ENCODE measurements around the gene EXOSC2. TPM values are rescaled to one million over a fixed set of nuclear protein-coding genes. Genes with fewer than 3 reads are reported as not detected.

Gene EXOSC2
- total RNA-seq, 1 donor from 2014 or later, result 53.5 TPM

GRCh38 chr9:130740218-130741023 is 46.8 kb downstream of the EXOSC2 start:
- DNase-seq, result no peak

DNA sequence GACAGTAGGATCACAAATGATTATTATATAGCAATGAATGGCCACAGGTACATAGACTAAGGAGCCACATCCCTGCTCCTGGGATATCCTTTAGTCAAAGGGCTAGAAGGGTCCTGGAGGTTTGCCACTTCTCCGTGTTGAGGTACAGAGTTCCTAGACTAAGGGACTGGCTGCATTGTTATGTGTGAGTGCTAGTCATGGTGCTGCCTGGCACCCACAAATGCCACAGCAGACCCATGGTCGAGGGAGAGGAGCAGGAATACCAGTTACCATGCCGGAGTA is 47.4 kb downstream of the EXOSC2 start:
- DNase-seq, result no peak

DNA sequence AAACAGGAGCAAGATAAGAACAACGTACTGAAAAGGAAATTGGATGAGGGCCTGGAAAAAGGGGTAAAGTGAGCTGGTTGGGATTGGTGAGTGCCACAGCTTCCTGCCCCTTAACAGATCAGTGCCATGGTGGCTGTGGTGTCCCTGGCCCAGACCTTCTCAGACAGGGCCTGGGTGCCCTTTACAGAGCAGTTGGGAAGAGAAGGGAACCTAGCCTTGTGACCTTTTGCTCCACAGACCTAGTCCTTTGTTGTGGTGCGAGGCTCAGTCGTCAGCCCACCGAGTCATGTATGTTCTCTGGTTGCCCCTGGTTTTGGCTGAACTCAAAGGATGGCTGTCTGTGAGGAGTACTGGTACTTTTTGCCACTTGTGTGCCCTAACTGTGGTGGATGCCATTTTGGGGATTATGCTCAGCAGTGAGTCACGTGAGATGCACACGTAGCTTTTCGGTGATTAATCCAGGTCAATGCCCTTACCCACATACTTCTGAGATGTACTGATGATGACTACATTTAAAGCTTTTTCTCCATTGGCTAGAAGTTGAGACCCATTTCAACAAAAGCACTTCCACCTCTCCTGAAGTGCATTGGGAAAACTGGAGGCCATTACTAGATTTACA is 48.4 kb downstream of the EXOSC2 start:
- DNase-seq, result no peak

- DNase-seq, result no peak
Measured at GRCh38 chr9:130743656-130744055, 50.1 kb downstream of the EXOSC2 start.

- no peak for DNase-seq
Measured at GRCh38 chr9:130745210-130745800, 51.7 kb downstream of the EXOSC2 start.

- no peak for DNase-seq
Measured at GRCh38 chr9:130745829-130746228, 52.2 kb downstream of the EXOSC2 start.

- no peak for DNase-seq
Measured at GRCh38 chr9:130746434-130747212, 53.0 kb downstream of the EXOSC2 start.

DNA sequence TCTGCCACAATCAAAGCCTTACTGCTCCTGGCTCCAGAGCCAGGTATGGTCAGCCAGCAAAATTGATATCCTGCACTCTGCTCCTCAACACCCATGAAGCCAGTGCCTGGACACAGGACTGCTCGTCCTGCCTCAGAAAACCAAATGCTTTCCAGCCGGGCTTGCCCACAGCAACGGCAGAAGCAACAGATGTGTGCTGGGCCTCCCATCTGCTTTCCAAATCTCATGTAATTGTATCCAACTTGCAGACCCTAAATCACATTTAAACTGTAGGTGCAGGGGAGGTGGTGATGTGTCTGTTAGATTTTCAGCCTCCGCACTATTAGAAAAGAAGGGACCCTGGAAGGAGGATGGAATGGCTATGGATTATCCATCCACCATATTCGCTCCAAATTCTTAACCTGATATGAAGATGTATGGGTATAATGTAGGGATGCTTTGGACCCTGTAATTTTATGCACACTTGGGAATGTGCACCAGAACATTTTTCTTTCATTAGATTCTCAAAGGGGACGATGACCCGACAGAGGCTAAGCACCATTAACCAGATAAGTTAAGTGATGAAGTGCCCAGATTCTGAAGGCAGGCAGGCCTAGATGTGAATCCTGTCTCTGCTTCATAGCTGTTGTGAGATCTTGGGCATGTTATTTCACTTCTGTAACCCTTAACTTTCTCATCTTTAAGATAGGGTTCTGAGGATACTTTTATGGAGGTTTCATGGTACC is 58.2 kb downstream of the EXOSC2 start:
- DNase-seq, result no peak

Small RNA genes lying within 50 kb of the gene (small RNA-seq; reads per million reads assigned to genes)
- gene AL359092.1, result not detected

Other genes with a start within 250 kb of the EXOSC2 start
- gene ASS1, start 248.8 kb upstream of the EXOSC2 start, total RNA-seq, result 9.8 TPM
- gene FUBP3, start 114.2 kb upstream of the EXOSC2 start, total RNA-seq, result 42.7 TPM
- not detected for gene PRDM12, start 29.2 kb upstream of the EXOSC2 start, total RNA-seq
- gene ABL1, start 141.5 kb downstream of the EXOSC2 start, total RNA-seq, result 25.1 TPM
- gene QRFP, start 203.0 kb downstream of the EXOSC2 start, total RNA-seq, result not detected
- 1.4 TPM for gene FIBCD1, start 245.5 kb downstream of the EXOSC2 start, total RNA-seq